Activated CD8-positive, alpha-beta memory T cell treated with anti-CD3 and anti-CD28 coated beads, Interleukin-2, amount 50 U/mL, for 24 hours (primary cell): Measurements from ENCODE around the gene CDH12.
"Not testable (repeated sequence)": the region's sequence is repeated elsewhere in the genome, so short reads cannot be mapped to it uniquely, and the experiment has no call there.

Source experiments
- DNase-seq: peaks from one replicate; pipeline ENCODE4 v3.0.0-alpha.2; 2020; ENCODE audit errors: extremely low read depth

CDH12 gene

GRCh38 chr5:22012893-22013292 is 840.3 kb downstream of the CDH12 start:
- not testable (repeated sequence) for DNase-seq

- not testable (repeated sequence) for DNase-seq
Measured at GRCh38 chr5:22010808-22011207, 842.3 kb downstream of the CDH12 start.

- DNase-seq: not testable (repeated sequence)
Measured at GRCh38 chr5:22001097-22001496, 852.0 kb downstream of the CDH12 start.

GRCh38 chr5:21985799-21986198 is 867.3 kb downstream of the CDH12 start:
- DNase-seq: not testable (repeated sequence)

GRCh38 chr5:21951571-21951970 is 901.6 kb downstream of the CDH12 start:
- not testable (repeated sequence) for DNase-seq

- no peak for DNase-seq
Measured at GRCh38 chr5:21931116-21931515, 922.0 kb downstream of the CDH12 start.

GRCh38 chr5:21919414-21920022 is 933.6 kb downstream of the CDH12 start:
- DNase-seq: no peak

- DNase-seq: no peak
Measured at GRCh38 chr5:21918451-21918850, 934.7 kb downstream of the CDH12 start.

GRCh38 chr5:21910731-21911130 is 942.4 kb downstream of the CDH12 start:
- no peak for DNase-seq

GRCh38 chr5:21895766-21896350 is 957.3 kb downstream of the CDH12 start:
- no peak for DNase-seq

GRCh38 chr5:21893161-21893560 is 960.0 kb downstream of the CDH12 start:
- DNase-seq: no peak

GRCh38 chr5:21889581-21889980 is 963.6 kb downstream of the CDH12 start:
- DNase-seq: no peak

- no peak for DNase-seq
Measured at GRCh38 chr5:21882074-21882745, 970.9 kb downstream of the CDH12 start.

- no peak for DNase-seq
Measured at GRCh38 chr5:21880164-21880563, 973.0 kb downstream of the CDH12 start.

- no peak for DNase-seq
Measured at GRCh38 chr5:21862986-21863385, 990.2 kb downstream of the CDH12 start.

GRCh38 chr5:21858441-21858840 is 994.7 kb downstream of the CDH12 start:
- no peak for DNase-seq

GRCh38 chr5:21856987-21857386 is 996.2 kb downstream of the CDH12 start:
- DNase-seq: no peak

- DNase-seq: no peak
Measured at GRCh38 chr5:21847300-21847699, 1005.8 kb downstream of the CDH12 start.

- no peak for DNase-seq
Measured at GRCh38 chr5:21844960-21845359, 1008.2 kb downstream of the CDH12 start.

- no peak for DNase-seq
Measured at GRCh38 chr5:21834863-21835262, 1018.3 kb downstream of the CDH12 start.

GRCh38 chr5:21831145-21831787 is 1021.9 kb downstream of the CDH12 start:
- DNase-seq: no peak

- DNase-seq: no peak
Measured at GRCh38 chr5:21826884-21827283, 1026.3 kb downstream of the CDH12 start.

GRCh38 chr5:21823588-21823987 is 1029.6 kb downstream of the CDH12 start:
- DNase-seq: no peak
